GM21723 (cell line): ENCODE data around the gene TRPM8.

Experiments
- ATAC-seq: cut with Tn5 transposase; IDR thresholded peaks from one replicate; pipeline ENCODE4 v1.9.1; 2021; ENCODE audit warnings: mild to moderate bottlenecking, moderate library complexity; ENCODE audit not compliant: unreplicated experiment

Gene TRPM8

DNA sequence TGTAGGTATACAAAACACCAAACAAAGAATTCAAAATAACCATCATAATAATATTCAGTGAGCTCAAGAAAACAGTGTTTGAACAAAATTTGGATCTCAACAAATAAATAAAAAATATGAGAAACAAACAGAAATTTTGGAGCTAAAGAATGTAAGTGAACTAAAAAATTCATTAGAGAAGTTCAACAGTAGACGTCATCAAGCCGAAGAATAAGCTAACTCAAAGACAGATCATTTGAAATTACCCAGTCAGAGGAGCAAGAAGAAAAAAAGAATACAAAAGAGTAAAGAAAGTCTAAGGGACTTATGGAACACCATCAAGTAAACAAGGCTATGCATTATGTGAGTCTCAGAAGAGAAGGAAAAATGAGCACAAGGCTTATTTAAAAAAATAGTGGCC is 116.7 kb downstream of the TRPM8 start:
- no peak for ATAC-seq

DNA sequence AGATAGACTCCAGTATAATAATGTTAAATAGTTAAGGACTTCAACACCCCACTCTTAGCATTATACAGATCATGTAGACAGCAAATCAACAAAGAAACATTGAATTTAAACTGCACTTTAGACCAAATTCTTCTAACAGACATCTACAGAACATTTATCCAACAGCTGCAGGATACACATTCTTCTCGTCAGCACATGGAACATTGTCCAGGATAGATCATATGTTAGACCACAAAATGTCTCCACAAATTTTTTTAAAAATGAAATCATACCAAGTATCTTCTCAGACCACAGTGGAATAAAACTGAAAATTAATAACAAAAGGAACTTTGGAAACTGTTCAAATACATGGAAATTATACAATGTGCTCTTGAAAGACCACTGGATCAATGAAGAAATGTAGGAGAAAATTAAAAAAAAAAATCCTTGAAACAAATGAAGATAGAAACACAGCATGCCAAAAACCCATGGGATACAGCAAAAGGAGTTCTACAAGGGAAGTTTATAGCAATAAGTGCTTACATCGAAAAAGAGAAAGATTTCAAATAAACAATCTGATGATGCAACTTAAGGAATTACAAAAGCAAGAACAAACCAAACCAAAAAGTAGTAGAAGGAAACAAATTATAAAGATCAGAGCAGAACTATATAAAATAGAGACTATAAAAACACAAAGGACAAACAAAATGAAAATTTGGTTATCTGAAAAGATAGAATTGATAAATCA is 121.1 kb downstream of the TRPM8 start:
- ATAC-seq = no peak

DNA sequence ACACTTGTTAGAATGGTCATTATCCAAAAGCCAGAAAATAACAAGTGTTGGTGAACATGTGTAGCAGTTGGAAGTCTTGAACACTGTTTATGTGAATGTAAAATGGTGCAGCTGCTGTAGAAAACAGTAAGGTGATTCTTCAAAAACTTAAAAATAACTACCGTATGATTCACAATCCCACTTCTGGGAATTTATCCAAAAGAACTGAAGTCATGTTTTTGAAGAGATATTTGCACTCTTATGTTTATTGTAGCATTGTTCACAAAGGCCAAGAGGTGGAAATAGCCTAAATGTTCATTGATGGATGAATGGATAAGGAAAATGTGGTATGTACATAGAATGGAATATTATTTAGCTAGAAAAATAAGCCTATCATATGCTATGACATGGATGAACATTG is 127.0 kb downstream of the TRPM8 start:
- no peak for ATAC-seq

DNA sequence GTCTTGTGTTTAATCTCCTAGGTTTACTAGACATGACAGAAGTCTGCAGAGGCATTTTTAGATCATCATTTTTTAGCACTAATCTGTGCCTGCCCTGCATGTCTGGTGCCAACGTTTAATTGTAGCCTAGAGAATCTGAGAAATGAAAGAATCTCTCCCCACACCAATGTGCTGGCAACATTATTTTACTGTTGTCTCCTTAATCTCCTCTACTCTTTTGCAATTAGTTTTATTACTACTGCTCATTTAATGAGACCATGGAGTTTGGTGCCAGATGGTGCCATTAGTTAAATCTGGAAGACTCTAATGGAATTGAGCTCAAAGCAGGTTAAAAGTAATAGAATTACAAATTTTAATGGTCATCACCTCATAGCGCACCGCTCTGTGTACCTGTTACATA is 129.3 kb downstream of the TRPM8 start:
- no peak for ATAC-seq

DNA sequence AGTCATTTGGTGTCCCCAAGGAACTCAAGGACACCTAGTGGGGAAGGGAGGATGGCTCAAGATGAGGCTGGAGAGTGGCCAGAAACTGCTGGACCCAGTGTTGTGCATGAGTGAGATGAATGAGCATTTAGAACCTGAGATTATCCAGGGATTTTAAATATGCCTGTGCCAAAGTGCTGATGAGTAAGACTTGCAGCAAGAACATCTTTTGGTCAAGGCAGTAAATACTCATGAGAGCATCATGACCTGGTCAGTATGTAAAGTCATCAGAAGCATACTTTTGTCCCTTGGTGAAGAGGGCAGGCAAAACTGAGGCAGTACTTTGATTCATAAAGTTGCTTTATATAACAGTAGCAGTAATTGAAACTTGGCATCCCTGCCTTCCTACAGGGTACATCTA is 130.2 kb downstream of the TRPM8 start:
- no peak for ATAC-seq

DNA sequence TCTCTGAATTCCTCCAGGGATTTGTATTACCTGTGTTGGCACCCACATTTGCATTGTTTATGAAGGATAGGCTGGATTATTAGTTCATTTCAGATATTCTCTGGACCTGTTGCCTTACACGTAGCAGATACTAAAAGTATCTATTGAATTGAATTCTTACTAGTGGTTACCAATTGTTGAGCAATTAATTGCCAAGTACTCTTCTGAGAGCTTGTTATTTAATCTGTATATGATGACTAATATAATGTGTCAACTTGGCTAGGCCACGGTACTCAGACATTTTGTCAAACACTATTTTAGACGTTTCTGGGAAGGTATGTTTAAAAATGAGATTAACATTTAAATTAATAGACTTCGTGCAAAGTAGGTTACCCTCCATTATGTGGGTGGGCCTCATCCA is 130.9 kb downstream of the TRPM8 start:
- no peak for ATAC-seq

DNA sequence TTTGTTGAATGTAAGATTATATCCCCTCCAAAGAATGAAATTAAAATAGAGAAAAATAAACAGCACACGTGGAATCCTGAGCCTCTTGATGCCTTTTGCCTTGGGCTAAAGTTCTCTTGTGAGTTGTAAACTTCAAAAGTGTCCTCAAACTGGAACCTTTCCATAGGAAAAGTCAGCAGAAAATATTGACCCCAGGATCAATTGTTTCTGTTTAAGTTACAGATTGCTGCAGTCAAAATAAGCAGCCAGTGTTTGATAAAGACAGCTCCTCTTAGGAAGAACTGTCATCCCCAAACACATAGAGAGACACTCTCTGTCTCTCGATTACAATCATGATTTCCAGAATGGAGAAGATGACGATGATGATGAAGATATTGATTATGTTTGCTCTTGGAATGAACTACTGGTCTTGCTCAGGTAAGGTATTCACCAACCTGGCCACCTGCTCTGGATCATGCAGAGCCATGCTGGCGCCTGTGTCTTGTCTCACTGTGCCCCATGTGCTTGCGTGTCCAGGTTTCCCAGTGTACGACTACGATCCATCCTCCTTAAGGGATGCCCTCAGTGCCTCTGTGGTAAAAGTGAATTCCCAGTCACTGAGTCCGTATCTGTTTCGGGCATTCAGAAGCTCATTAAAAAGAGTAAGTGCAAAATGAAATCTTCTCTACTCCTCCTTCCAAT is 133.4 kb downstream of the TRPM8 start, which contains the start of gene SPP2:
TSS of gene SPP2 (plus strand) at position 248 of the 681 bp plus-strand sequence. CDS start at position 333, 85 bp downstream.
- ATAC-seq = no peak

DNA sequence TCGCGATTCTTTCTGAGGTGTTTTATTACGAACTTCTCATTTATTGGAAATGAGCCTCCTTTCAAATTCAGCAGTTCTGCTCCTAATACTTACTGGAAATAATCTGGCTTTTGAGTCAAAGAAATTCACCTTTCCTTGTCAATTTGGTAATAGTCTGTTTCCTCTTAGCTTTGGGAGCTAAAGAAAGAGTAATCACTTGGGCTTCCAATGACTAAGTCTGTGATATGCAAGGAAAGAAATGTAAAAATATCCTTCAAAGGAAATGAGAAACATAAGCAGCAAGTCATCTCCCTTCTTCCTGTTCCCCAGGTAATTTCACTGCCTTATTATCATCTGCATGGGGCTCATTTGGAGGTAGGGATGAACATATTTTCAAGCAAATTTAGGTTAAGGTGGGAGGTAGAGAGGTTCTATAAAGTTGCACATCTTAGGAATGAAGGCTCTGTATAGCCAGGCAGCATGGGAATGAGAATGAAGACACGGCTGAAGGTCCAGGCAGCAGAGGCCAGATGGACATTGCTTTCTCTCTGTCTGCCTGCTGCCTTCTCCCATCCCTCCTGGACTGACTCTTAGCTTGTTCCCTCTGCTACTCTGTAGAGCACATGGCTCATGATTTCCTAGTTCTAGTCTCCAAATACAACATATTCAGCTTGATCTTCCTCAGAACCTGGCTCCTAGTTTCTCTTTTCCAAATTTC is 134.3 kb downstream of the TRPM8 start:
- no peak for ATAC-seq

DNA sequence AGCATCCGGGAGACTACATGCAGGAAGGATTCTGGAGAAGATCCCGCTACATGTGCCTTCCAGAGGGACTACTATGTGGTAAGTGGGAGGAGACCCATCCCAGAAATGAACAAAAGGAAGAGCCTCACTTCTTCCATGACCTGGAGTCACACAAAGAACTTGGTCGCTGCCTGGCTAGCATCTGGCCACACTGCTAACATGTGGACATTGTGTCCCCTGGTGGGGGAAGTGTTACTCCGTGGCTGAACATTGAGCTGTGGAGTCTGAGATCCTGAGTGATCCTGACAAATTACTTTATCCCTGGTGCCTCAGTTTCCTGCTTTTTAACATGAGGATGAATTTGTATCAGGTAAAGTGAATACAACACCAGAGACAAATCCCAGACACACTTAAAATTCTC is 141.7 kb downstream of the TRPM8 start:
- no peak for ATAC-seq

DNA sequence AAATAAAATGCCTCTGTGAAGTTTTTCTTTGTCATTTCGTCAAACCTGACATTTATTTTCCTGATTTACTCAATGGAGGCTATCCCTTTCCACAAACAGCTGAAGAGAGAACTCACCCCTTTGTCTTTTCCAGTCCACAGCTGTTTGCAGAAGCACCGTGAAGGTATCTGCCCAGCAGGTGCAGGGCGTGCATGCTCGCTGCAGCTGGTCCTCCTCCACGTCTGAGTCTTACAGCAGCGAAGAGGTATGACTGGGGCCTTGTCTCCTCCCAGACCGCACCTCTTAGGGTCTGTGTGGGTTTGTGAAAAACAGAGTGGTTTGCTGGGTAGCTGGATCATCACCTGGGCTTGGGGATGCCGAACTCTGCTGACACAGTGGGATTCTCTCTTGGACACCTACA is 143.1 kb downstream of the TRPM8 start:
- ATAC-seq = no peak

DNA sequence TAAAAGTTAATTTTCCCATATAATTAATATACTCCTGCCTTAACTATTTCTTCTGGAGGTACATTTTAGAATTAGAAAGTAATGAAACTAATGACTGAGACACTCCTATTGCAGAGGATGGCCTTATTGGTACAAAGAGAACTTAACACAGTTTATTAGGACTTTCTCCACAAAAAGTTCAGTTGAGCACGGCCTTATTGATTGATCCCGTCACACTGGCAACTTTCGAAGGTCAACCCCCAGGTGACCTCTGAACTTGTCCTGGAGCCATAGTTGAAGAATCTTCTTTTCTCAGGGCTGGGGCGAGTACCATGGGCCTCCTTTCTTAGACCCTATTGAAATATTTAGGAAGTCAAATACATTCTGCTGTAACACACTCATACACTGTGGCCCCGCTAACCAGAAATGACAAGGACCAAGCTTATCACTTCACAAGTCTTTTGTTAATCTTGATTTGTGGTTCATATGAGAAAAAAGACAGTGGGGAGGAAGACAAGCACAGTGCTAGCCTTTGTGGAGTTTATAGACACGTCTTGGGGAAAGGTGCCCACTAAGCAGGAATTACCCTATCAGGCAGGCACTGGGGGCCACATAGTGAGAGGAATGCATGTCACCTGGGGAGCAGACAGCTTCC is 144.6 kb downstream of the TRPM8 start:
- no peak for ATAC-seq

DNA sequence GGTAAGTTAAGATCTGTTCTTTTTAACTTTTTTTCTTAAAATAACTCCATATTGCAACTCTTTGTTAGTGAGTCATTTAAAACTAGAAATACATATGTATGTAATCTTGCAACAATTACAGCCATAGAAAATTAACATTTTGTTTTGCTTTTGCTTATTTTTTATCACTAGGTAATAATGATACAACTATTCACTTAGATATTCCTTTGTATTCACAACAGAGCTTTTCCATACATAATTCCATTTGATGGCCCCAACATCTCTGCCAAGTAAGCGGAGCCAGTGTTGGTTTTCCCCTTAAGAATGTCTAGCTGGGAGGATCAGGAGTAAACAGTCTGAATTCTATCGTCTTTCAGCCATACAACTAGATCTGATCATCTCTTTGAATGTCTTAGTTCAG is 149.4 kb downstream of the TRPM8 start:
- ATAC-seq = no peak
